Left lung (tissue), 14 donors: ENCODE measurements around the gene NR3C2. TPM values are rescaled to one million over a fixed set of nuclear protein-coding genes. Genes with fewer than 3 reads are reported as not detected.
A peak's percentile ranks its signal among the peaks of the same experiment; 100 is the strongest.

Experiments used
- ATAC-seq: fragments of 200-7000 bp; cut with Tn5 transposase; one replicate; pipeline ENCODE4 v1.9.1; 2020; ENCODE audit warnings: moderate library complexity
- DNase-seq, 4 donors: peaks; one replicate each; pipeline ENCODE4 v3.0.0-alpha.2; 2013 to 2020
- H3K27ac ChIP-seq, 2 donors: fragments of 200-600 bp; sonication (generic) in 1 of 2; one replicate each; pipeline versions ENCODE4 v1.5.0 to v1.8.0; 2020 to 2021
- H3K27me3 ChIP-seq, 2 donors: fragments of 200-600 bp; sonication (generic) in 1 of 2; one replicate each; pipeline versions ENCODE4 v1.5.0 to v1.8.0; 2020 to 2021
- H3K36me3 ChIP-seq, 2 donors: fragments of 200-600 bp; sonication (generic) in 1 of 2; one replicate each; pipeline versions ENCODE4 v1.5.0 to v1.8.0; 2020 to 2021
- H3K4me1 ChIP-seq, 2 donors: fragments of 200-600 bp; one replicate each; pipeline ENCODE4 v1.8.0; 2021
- H3K4me3 ChIP-seq, 2 donors: fragments of 200-600 bp; sonication (generic) in 1 of 2; one replicate each; pipeline versions ENCODE4 v1.5.0 to v1.8.0; 2020 to 2021; ENCODE audit warnings: mild to moderate bottlenecking in 1 of 2
- H3K9me3 ChIP-seq, 2 donors: fragments of 200-600 bp; sonication (generic) in 1 of 2; one replicate each; pipeline versions ENCODE4 v1.5.0 to v1.8.0; 2020 to 2021
- CTCF ChIP-seq, 2 donors: fragments of 200-600 bp; sonication (generic) in 1 of 2; IDR thresholded peaks; one replicate each; pipeline versions ENCODE4 v1.5.0 to v1.8.0; 2021; ENCODE audit warnings: antibody characterized with exemption in 2 of 2
- intact Hi-C, 2 donors: fragments of 100-400 bp; cut with DNase I; formaldehyde crosslinking; loops; one replicate each; pipeline versions ENCODE4 v1.11.2 to v1.14.2; 2022
- long read RNA-seq, 12 donors: library from polyadenylated mRNA in 2 of 12; unstranded in 2 of 12; transcript quantifications; one replicate each; pipeline ENCODE4 v2.0.0 and lab custom pipeline, GENCODE V29; 2019 to 2026
- polyA plus RNA-seq, 6 donors: library from polyadenylated mRNA; unstranded; fragments of 120-200 nt; gene quantifications; one replicate each; pipeline ENCODE4 v1.2.1, GENCODE V29; 2013; ENCODE audit not compliant: insufficient read length in 6 of 6
- total RNA-seq, 2 donors: library from RNA; stranded (reverse); fragmentation: NEBNext Ultra II Directional; extraction: Animal tissue kit (Norgen Biotek cat#: 25700); gene quantifications; one replicate each; pipeline ENCODE4 v1.2.1, GENCODE V29; 2021
- donor health status: DM: no; HTN: yes; CAD: no.
- donor health status: DM: no; HTN: no; CAD: no.

NR3C2 gene
- total RNA-seq (10 to 100 TPM; 17.0 to 25.0 TPM), polyA plus RNA-seq (10 to 100 TPM; 13.1 to 21.5 (median 16.6) TPM)
- long read RNA-seq, donor 1, result 0 reads
- long read RNA-seq, donor 2, full-length matches to known transcripts, result 1 of 1 reads
- long read RNA-seq, donor 2, partial matches to known transcripts, result 0 of 1 reads
- long read RNA-seq, donor 2, other reads (novel, unspliced or antisense), result 0 of 1 reads
- long read RNA-seq, donor 3, full-length matches to known transcripts, result 1 of 1 reads
- long read RNA-seq, donor 3, partial matches to known transcripts, result 0 of 1 reads
- long read RNA-seq, donor 3, other reads (novel, unspliced or antisense), result 0 of 1 reads
- long read RNA-seq, donor 4, partial matches to known transcripts, result 0 of 2 reads
- long read RNA-seq, donor 4, other reads (novel, unspliced or antisense), result 2 of 2 reads
- long read RNA-seq, donor 5, full-length matches to known transcripts, result 1 of 1 reads
- long read RNA-seq, donor 5, partial matches to known transcripts, result 0 of 1 reads
- long read RNA-seq, donor 5, other reads (novel, unspliced or antisense), result 0 of 1 reads
- long read RNA-seq, donor 6, partial matches to known transcripts, result 0 of 1 reads
- long read RNA-seq, donor 6, other reads (novel, unspliced or antisense), result 0 of 1 reads
- long read RNA-seq, donor 7, partial matches to known transcripts, result 0 of 1 reads
- long read RNA-seq, donor 7, other reads (novel, unspliced or antisense), result 0 of 1 reads
- long read RNA-seq, donor 8, full-length matches to known transcripts, result 1 of 1 reads
- long read RNA-seq, donor 8, partial matches to known transcripts, result 0 of 1 reads
- long read RNA-seq, donor 8, other reads (novel, unspliced or antisense), result 0 of 1 reads
- long read RNA-seq, donor 9, result 0 reads
- long read RNA-seq, donor 10, result 0 reads
- long read RNA-seq, donor 11, result 0 reads
- long read RNA-seq, donor 12, full-length matches to known transcripts, result 2 of 2 reads
- long read RNA-seq, donor 12, partial matches to known transcripts, result 0 of 2 reads
- long read RNA-seq, donor 12, other reads (novel, unspliced or antisense), result 0 of 2 reads

- intact Hi-C loops, result no loop called here
These were observed at the start of gene NR3C2 for GRCh38 chr4:148441986-148442831. Gene NR3C2 (minus strand): TSS chr4:148442414.

GRCh38 chr4:148487181-148487580 is 45.0 kb upstream of the NR3C2 start:
- TF ChIP-seq CTCF (IDR thresholded peaks at IDR 0.05), result no peak
- Histone ChIP-seq H3K4me3 (no peak overlapping the region), H3K36me3 (no peaks in the 10 kb centered on the region), H3K27me3 (no peaks in the 10 kb centered on the region), H3K9me3 (peaks cover 0 to 9% of the 10 kb centered on the region in 2 donors), H3K4me1 (no peaks in the 10 kb centered on the region), H3K27ac (no peak overlapping the region)
- ATAC-seq, result no peak
- intact Hi-C loops, result no loop called here
- no peak for DNase-seq

More at GRCh38 chr4:148441986-148442831, at the start of gene NR3C2:
- H3K27me3 ChIP-seq, result peaks cover 0 to 70% of the 10 kb centered on the region in 2 donors
- no peaks in the 10 kb centered on the region for H3K36me3 ChIP-seq
- peaks cover 0 to 21% of the 10 kb centered on the region in 2 donors for H3K4me1 ChIP-seq
- no peaks in the 10 kb centered on the region for H3K9me3 ChIP-seq
- no peak for TF ChIP-seq CTCF (IDR thresholded peaks at IDR 0.05)
- DNase-seq (peak; percentile 95 to 99 (median 98)), ATAC-seq (peak; percentile 88)
- peak within 1 kb of the TSS; percentile 69 to 82 for H3K4me3 ChIP-seq
- H3K27ac ChIP-seq, result peak within 1 kb of the TSS; percentile 86 to 88

- intact Hi-C loops, result no loop called here
- H3K27me3 ChIP-seq, result no peaks in the 10 kb centered on the region
- H3K27ac ChIP-seq, result no peak overlapping the region
- no peak for TF ChIP-seq CTCF (IDR thresholded peaks at IDR 0.05)
- peaks cover 0 to 9% of the 10 kb centered on the region in 2 donors for H3K9me3 ChIP-seq
- H3K4me1 ChIP-seq, result no peaks in the 10 kb centered on the region
- ATAC-seq, result no peak
- no peak overlapping the region for H3K4me3 ChIP-seq
- DNase-seq, result no peak
- H3K36me3 ChIP-seq, result no peaks in the 10 kb centered on the region
These were observed 39.4 kb upstream of the NR3C2 start for GRCh38 chr4:148481636-148482035.

- DNase-seq (no peak), ATAC-seq (no peak)
- H3K4me1 ChIP-seq, result no peaks in the 10 kb centered on the region
- H3K4me3 ChIP-seq, result no peak overlapping the region
- no peaks in the 10 kb centered on the region for H3K36me3 ChIP-seq
- no peaks in the 10 kb centered on the region for H3K27me3 ChIP-seq
- no peak overlapping the region for H3K27ac ChIP-seq
- intact Hi-C loops, result no loop called here
- H3K9me3 ChIP-seq, result no peaks in the 10 kb centered on the region
- TF ChIP-seq CTCF (IDR thresholded peaks at IDR 0.05), result no peak
These were observed 35.1 kb upstream of the NR3C2 start for GRCh38 chr4:148477276-148477675.
